ENCODE results near the gene MAGOHB.
"Not testable (repeated sequence)": the region's sequence is repeated elsewhere in the genome, so short reads cannot be mapped to it uniquely, and the experiment has no call there.

The MAGOHB gene

DNA sequence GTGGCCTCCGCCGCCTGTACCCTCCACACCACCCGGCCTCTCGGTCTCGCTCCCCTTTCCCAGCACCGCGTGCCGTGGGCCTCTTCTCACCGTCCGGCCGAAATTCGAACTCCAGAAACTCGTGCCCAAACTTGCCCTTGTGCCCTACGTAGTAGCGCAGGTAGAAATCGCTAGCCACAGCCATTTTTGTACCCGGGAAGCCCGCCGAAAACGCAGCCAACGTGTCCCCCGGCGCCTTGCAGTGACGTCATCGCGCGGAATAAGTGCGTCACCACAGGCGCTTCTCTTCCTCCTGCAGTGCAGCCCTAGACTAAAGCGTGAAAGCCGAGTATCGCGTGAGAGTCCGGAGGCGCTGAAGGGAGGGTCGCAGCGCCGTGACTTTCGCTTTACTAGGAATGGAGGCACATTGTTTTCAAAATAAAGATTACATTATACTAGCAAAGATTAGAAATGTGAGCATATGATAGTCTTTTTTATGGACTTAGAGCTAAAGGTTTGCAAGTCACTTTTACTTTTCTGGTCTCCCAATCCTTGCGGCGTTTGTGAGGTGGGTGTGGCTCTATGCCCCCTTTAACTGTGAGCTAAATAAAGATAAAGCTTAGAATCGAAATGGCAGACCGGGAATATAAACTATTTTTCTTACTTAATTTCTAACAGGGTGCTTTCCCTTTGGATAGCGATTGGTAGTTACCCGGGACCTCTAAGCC lies at the start of gene MAGOHB:
Gene MAGOHB (minus strand): TSS at position 261 of the 707 bp plus-strand sequence. CDS start 77 bp downstream, at position 184.
- DNase-seq (ENCODE audit: low read depth) = peak; percentile 95

DNA sequence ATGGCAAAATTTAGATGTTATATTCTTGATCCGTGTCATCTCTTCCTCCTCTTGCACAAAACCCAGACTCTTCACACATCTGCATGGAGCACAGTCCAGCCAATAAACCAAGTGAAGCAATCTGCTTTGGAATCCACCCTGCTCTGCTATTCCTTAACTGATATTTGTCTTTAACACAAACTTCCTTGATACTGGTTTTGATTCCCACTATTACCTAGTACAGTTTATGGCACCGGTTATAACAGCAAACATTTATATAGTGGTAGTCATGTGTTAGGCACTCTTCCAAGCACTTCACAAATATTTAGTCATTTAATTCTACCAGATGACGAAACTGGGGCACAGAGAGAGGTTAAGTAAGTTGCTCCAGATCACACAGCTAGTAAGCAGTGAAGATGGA lies 47.9 kb upstream of the MAGOHB start:
- DNase-seq (ENCODE audit: low read depth) = peak; percentile 40

DNA sequence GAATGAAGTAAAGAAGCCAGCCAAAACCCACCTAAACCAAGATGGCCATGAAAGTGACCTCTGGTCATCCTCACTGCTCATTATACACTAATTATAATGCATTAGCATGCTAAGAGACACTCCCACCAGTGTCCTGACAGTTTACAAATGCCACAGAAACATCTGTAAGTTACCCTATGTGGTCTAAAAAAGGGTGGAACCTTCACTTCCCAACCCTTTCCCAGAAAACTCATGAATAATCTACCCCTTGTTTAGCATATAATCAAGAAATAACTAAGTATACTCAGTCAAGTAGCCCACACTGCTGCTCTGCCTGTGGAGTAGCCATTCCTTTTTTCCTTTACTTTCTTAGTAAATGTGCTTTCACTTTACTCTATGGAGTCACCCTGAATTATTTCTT lies 40.6 kb upstream of the MAGOHB start:
- no peak for DNase-seq (ENCODE audit: low read depth)

DNA sequence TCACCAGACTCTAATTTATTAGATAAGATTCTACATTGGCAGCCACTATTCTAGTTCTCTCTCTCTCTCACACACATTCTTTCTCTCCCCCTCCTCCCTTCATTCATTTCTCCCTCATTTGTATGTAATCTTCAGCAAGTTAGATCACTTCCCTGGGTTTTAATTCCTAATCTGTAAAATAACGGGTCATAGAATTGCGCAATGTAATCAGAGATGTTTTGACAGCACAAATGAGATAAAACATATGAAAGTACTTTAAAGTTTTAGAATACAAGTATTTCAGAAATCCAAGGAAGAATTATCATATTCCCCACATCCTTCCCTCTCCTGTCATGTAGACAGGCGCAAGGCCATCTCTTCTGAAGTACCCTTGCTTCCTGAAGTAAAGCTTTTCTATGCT lies 38.8 kb upstream of the MAGOHB start:
- DNase-seq (ENCODE audit: low read depth) = peak; percentile 20

DNA sequence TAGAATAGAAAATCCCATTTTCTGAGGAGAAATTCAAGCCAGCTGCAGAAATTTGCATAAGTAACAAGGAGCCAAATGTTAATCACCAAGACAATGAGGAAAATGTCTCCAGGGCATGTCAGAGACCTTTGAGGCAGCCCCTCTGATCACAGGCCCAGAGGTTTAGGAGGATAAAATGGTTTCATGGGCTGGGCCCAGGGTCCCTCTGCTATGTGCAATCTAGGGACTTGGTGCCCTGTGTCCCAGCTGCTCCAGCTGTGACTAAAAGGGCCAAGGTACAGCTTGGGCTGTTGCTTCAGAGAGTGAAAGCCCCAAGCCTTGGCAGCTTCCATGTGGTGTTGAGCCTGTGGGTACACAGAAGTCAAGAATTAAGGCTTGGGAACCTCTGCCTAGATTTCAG lies 33.2 kb upstream of the MAGOHB start:
- DNase-seq (ENCODE audit: low read depth) = not testable (repeated sequence)

DNA sequence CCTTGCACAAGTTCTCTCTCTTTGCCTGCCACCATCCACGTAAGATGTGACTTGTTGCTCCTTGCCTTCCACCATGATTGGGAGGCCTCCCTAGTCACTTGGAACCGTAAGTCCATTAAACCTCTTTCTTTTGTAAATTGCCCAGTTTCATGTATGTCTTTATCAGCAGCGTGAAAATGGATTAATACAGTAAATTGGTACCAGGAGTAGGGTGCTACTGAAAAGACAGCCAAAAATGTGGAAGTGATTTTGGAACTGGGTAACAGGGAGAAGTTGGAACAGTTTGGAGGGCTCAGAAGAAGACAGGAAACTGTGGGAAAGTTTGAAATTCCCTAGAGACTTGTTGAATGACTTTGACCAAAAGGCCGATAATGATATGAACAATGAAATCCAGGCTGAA lies 32.5 kb upstream of the MAGOHB start:
- DNase-seq (ENCODE audit: low read depth) = no peak

DNA sequence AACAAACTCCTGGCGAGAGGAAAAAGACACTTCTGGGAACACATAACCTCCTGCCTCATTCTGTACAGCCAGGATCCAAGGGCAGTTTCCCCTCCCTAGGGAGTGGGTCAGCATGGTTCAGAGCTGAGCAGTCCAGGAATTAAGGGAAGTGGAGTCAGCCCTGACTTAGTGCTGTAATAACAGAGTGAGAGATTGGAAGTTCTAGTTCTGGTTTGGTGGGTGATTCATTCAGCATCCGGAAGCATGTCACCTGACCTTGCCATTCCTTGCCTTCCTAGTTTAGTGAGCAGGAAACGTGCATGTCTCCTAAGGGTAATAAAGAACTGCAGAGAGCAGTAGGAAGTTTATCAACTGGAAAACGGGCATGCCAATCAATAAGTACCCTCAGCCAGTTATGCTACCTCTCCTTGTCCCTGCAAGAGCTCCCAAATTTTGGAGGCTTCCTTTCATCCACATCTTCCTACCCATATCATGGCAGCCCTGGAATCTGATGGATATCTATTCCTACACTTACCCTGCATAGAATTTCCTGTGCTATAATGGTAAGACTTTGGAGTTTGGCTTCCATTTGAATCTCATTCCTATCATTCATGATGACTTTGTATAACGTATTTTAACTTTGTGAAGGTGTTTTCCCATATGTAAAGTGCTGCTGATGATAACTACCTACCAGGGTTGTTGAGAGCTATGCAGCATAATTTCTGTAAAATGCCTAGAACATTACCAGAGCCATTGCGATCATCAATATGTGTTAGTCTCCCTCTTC lies 28.5 kb upstream of the MAGOHB start:
- peak; percentile 62 for DNase-seq (ENCODE audit: low read depth)

DNA sequence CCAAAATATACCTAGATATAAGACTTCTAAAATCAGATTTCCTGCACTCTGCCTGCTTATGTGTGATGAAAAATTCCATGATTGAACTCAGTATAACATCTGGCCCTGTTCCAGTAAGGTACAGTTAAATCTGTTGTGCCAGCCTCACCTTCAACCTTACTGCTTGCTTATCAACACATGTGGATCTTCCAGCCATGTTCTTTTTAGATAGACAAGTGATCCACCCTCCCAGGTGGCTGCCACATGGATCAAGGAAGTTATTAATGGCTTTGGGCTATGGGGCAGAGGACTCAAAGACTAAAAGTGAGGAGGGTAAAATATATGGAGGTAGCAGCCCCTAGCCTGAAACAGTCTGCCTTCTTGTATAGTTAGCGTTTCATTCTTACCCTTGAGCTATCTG lies 25.3 kb upstream of the MAGOHB start:
- DNase-seq (ENCODE audit: low read depth) = no peak

DNA sequence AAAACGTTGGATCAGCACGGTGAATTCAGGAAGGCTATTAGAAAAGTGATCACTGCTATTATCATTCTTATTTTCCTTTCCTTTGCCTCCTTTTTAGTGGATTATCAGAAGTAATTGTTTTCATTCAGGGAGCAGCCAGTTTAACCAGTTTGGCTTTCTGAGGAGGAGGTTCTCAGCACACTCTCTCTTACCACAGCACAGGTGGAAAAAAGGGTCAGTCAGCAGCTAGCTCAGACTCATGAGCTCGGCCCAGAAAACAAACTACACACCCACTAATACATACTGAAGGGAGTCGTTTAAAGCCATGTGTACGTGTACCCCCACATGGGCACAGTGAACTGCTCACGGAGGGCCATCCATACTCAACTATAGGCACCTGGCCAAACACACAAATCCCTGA lies 23.2 kb upstream of the MAGOHB start:
- DNase-seq (ENCODE audit: low read depth) = no peak

DNA sequence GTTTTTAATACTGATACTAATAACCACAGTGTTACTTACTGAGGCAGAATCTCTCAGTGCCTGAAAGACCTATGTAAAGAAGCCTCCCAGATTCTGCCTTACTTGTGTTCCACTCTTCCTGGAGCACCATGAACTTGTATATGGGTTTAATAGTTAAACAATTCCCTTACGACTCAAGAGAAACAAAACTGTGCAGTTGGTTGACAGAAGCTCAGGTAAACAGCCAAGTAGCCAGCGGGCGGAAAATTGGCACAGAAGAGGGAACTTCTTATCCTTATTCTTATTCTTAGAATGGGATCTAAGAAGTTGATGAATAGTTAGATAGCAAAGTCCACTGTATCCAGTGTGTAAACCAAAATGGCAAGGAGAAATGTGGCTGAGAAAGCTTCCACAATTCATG lies 22.7 kb upstream of the MAGOHB start:
- DNase-seq (ENCODE audit: low read depth) = no peak

DNA sequence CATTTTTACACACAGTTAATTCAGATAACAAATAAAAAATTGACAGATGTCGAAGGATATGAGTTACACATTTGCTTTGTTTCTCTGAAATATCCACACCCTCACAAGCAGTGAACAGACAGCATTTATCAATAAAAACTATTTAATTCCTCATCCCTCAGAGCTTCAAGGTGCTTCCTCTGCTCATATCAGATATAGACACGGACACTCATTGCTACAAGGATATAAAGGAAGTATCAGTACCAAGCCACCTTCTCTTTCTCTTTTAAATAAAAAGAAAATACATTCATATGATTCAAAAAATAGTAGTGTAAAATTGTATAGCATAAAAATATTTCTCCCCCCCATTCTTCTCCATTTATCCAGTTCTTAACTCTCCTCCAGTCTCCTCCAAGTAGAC lies 21.9 kb upstream of the MAGOHB start:
- DNase-seq (ENCODE audit: low read depth) = no peak

DNA sequence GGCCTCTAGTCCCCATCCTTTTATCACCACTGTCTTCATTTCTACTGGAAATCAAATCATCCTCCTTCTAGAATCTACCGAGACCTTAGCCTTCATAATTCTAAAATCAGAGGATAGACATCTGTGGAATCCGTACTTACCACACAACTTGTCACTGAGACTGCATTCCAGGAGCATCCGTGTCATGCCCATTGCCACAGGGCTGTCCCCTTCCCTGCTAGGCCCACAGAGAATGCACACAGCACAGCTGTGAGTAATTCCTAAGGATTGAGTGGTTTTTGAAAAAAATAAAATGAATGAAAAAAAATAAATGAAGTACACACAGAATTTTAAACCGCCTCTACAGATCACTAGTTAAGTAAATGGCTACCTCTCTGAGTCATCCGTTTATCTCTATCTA lies 21.0 kb upstream of the MAGOHB start:
- peak; percentile 42 for DNase-seq (ENCODE audit: low read depth)

DNA sequence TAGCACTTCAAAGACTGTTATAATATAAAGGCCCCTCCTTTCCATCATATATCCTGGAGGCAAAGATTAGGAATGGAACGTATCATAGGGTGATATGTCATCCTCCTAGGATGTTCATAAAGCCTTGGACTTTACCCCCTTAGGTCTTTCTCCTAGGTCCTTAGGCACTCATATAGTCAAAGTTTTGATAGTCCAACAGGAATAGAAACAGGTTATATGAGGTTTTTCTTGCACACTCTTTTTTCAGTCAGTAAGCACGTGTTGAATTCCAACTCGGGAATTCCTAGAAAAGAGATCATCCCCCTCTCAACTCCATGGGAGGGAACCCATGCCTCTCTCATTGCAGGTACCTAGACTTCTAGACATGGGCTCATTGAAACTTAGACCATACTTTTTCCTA lies 20.1 kb upstream of the MAGOHB start:
- no peak for DNase-seq (ENCODE audit: low read depth)

DNA sequence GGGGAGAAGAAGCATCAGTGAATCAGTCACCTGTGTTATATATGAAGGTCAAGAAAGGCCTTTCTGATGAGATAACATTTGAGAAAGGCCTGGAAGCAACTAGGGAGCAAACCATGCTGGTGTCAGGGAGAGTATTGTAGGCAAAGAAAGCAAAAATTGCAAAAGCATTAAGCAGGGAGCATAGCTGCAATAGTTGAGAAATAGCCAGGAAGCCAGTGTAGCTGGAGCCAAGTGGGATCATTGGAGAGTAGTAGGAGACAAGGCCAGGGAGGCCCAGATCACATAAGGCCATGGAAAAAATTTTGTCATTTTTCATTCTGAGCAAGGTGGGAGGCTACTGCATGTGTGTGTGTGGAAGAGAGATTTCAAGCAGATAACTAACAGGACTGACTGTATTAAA lies 18.8 kb upstream of the MAGOHB start:
- no peak for DNase-seq (ENCODE audit: low read depth)

DNA sequence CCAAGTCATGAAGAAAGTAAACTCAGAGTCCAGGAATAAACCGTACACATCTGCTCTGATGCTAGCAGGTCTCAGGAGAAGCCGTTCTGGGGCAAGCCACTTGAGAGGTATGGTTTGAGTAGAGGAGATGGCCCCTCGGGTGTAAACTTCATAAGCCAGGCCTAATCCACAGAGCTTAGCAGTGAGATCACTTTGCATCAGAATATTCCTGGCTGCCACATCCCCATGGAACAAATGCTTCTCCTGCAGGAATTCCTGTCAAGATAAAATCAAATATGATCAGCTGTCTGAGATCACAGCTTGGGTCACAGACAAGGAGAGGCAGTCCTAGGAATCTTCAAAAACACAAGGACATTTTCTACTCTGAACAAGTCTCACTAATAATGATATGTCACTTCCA lies 11.2 kb upstream of the MAGOHB start:
- DNase-seq (ENCODE audit: low read depth) = no peak

DNA sequence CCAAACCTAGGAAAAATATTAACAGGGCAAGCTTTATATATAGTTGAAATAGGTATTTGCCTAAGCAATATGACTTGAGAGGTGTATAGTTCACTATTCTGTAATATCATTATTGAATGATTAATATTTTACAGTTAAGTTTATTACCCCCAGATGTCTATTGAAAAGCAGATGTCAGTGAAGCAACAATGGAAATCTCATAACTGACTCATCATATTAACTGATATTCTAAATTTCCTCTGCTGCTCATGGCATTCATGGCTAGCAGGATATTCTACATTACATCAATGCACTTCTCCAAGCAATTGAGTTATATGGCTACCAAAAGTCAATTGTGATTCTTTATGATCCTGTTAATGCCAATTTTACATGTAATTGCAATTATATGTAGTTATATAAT lies 9.7 kb upstream of the MAGOHB start:
- no peak for DNase-seq (ENCODE audit: low read depth)

DNA sequence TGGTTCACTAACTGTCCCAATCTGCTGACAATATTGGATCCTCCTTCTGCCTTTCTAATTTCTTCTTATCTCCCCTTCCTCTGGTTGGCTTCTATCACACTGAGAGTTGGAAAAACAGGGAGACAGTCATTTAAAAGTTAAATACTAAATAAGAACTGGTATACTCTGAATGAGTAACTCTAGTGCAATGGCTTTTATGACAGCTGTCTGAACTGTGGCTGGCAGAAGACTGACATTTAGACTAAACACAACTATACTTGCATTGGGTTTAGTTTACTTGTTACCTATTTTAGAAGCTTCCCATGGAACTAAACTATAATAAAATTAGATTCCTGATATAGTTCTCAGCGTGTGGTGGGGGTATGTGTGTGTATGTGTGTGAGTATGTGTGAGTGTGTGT lies 7.9 kb upstream of the MAGOHB start:
- no peak for DNase-seq (ENCODE audit: low read depth)

DNA sequence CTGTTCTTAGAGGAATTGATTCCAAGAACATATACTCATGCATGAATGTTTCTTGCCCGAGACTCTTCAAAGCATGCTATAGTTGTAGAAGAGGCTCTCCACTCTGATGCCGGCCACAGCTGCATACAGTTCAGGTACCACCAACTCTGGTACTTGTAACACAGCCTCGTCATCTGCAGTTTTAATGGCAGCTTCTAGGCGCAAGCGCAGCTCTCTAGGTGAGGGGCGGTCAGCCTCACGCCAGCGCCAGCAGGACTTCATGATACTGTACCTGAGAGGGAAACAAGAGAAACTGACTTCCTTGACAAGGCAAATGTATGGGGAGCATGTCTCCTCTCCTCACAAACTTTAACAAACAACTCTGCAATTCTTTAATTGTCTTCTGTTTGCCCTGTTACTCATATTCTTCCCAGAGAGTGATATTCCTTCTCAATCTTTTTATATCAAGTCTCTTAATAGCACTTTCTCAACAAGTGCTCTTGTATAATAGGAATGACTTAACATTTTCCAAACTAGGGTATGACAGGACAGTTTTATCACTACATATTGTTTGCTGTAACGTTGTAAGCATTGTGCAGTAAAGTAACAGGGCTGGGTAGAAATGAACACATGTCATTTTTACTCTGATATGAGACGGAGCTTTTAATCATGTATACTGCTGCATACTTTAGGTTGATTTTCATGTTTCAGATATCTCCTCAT lies 6.8 kb upstream of the MAGOHB start:
- DNase-seq (ENCODE audit: low read depth) = no peak

DNA sequence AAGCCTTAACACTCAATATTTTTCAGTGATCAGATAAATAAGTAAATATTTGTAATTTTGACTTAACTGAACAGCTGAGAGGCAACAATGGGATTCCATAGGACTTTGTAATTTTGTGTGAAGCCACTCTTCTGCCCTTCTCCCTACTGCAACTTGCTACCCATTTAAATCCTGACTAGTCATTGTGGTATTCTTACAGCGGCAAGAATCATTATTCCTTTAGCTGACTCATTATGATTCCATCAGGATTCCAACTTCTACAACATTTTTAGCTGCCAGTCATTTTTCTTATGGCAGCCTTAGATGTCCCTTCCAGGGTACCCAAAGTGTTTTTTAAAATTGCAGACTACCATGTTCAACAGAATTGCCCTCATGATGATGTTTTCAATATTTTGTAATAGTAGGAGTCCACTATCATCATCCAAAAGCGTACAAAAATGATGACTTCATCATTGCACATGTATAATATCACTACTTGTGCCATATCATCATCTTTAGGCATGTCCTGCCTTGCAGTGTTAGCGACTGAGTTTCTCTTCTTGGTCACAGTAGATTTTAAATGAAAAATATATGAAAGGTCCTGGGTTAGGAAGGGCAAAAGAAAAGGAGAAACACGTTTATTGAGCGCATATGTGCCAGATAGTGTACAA lies 5.1 kb upstream of the MAGOHB start:
- peak; percentile 74 for DNase-seq (ENCODE audit: low read depth)

DNA sequence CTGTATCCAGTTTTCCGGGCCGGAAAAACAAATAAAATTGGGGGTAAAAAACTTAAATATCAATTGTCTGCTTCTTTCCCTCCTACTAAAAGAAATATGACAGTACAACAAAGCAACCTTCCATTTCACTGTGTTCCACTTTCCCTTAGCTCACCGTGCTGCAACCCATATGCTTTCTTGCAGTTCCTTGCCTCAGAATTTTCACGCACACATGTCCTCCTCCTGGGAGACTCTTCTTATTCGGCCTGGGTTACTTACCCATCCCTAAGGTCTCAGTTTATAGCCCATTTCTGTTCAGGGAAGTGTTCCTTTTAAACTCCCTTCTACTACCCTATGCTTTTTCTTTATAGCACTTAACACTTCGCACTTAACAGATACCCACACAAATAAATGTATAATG lies 4.5 kb upstream of the MAGOHB start:
- DNase-seq (ENCODE audit: low read depth) = no peak

DNA sequence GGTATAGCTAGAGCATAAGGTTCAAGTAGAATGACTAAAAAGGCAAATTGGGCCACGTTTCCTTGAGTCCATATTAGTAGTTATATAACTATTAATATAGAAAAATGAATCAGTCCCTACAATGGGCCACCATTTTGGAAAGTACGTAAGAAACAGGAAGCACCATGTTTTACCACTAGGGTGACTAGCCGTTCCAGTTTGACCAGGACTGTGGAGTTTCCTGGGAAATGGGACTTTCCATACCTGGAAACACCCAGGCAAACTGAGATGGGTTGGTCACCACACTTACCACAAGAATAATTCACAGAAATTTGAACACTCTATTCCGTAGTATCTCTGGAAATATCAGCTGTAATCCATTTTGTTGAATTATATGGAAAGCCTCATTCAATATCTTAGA lies 2.1 kb upstream of the MAGOHB start:
- no peak for DNase-seq (ENCODE audit: low read depth)

DNA sequence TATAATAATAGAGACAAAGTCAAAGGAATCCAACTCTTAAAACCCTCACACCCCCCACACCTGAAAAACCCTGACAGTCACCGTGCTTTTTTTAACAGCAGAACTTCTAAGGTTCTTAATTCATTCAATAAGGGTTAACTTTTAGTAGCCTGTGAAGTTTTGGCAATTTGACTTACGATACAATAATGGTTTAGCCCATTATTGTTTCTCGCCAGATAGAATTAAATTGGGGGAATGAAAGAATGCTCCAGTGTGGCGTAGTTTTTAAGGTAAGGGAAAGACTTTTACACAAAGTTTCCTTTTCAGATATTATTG lies 604 bp upstream of the MAGOHB start:
- DNase-seq (ENCODE audit: low read depth) = no peak

DNA sequence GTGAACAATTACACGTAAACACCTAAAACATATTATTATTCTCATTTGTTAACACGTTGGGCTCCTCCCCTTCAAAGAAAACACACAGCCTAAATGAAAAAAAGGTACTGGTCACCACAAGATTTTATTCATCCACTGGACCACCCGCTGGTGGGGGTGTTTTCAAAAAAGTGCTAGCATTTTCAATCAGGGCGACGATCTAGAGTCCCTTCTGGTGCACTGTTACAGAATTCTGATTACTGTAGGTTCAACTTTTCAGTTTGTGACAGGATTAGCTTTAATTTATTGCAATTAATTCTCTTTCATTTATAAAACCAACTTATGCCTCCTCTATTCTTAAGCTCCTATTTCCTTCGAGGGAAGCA lies 443 bp downstream of the MAGOHB start:
- DNase-seq (ENCODE audit: low read depth) = peak; percentile 27

Measured in iris pigment epithelial cell (primary cell).